ENCODE measurements around the gene LATS1.
"Not testable (repeated sequence)": the region's sequence is repeated elsewhere in the genome, so short reads cannot be mapped to it uniquely, and the experiment has no call there.

LATS1 gene

DNA sequence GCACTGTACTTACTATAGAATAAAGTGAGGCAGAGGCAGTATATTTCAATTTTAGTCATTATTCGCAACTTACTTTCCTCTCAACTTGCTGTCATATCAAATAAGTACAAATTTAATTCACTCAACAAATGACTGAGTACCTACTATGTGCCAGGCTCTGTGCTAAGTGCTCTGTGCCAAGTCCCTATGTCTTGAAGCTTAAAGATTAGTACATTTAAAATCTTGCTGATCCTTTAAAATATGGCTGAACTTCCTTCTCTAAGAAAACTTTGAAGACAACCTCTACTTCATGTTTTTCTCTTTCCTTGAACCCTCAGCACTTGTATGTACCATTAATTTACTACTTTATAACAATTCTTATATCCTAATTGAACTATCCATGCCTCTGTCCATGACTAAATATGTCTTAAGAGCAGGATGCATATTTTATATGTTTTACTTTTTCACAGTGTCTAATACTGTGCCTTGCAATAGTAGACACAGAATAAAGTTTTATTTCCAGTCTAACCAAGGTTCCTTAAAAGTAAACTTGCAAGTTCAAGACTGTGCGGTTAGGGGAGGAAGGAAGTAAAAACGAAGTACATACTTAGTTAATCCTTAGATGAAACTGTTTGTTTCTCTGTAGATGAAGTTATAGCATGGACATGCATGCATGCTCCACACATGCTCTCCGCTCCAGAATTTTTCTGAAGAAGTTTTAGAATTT lies 10.0 kb upstream of the LATS1 start:
- DNase-seq: peak; percentile 84

DNA sequence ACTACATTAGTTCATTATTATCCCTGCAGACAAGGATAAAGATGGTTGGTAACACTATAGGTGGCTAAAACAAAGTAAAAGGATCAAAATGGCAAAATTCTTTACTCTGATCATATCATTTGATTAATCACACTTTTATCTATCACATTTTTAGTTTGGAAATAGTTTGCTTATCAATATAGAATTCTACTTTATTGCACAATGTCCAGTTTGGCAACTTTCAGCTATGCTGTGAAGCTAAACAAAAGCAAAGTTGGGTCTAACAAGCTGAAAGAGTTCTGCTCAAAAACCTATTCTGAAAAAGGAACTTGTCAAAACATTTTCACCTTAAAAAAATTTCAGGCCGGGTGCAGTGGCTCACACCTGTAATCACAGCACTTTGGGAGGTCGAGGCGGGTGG lies 7.9 kb upstream of the LATS1 start:
- no peak for DNase-seq

DNA sequence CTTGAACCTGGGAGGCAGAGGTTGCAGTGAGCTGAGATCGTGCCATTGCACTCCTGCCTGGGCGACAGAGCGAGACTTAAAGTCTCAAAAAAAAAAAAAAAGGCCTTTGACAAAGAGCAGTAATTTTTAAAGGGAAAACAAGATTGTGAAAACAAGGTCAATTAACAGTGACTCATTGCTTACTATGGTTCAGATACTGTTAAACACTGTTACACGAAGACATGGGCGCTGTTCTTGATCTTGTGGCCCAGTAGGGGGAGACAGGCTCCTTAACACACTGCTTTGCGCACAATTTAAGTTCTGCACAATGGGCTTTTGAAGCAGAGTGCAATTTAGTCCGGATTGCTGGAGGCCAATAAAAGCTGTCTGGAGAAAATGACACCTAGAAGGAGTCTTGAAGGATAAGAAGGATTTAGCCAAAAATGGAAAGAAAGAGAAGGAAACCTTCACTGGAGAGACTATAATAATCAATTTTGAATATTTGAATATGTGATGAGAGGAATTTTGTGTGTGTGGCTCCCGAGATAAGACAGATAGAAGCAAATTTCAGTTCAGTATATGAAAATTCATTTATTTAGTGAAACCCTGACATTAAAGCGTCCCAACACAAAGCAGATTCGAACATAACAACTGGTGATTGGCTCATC lies 6.0 kb upstream of the LATS1 start:
- peak; percentile 38 for DNase-seq

DNA sequence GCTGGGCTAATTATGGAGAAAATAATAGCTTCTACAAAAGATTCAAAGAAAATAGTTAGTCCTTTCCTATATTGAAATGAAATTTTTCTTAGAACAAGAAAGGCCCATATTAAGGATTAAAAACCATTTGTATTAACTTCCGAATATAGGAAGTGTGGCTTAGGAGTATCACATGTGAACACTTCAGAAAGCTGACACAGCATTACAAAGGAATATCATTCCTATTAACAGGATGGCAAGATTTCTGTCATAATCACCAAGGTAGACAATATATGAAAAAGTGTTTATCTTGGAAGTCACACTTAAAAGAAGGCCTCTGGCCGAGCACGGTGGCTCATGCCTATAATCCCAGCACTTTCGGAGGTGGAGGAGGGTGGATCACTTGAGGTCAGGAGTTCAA lies 5.4 kb upstream of the LATS1 start:
- DNase-seq: no peak

DNA sequence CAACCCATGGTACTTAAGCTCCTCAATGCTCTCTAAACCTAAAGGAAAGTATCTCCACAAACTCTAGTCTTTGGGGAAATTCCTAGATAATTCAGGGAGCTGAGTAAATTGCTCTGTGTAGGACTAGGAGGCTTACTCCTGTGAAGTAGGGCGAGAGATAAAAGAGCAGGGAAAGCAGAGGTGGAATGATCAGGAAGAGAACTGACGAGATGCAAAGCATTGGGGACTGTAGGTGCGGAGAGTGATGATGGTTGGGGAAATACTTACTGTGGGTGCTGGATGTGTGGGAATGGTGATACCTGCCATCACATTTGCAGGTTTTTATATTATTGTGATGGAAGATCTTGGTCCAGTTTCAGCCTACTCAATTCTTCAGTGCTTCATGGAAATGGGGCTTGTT lies 1.6 kb upstream of the LATS1 start:
- DNase-seq: no peak

DNA sequence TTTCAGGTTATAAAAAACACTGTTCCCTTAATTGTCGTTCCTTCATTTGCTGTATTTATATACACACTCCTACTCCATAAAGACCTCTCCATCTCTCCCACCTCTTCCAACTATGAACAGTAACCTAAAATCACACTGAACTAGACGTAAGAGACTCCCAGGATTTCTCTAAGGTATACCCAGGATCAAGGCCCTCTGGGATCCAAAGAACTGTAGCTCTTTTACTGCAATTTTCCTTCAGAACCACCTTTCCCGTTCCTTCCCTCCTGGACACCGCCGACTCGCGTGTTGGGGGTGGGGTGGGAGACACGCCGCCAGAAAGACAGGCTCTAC lies 680 bp downstream of the LATS1 start:
- DNase-seq: no peak

DNA sequence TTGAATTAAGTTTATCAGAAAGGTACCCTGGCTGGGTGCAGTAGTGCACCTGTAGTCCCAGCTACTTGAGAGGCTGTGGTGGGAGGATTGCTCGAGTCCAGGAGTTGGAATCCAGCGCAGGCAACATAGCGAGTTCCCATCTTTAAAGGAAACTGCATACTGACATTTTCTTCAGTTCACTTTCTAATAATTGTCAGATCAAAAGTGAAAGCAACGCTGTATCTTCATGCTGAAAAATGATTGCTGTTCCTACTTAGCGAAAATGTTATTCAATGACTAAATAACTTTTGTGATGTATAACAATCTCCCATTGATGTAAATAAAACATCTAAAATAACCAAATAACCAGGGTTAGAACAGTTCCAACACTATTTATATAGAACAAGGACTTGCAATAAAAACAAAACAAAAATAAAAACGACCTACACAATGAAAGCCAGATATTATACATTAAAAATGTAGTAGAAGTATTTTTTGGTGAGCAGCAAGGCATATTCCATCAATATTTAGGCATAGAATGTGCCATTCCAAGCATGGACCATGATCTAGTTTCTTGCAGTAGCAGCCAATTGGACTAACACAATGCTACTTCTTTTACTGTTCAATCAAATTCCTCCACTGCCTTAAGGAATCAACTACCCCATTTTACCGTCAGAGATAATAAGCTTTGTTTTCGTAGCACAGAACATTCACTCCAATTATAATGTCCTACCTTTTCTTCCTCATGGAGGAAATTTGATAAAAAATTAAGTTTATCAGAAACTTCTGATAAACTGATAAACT lies 1.5 kb downstream of the LATS1 start:
- no peak for DNase-seq

DNA sequence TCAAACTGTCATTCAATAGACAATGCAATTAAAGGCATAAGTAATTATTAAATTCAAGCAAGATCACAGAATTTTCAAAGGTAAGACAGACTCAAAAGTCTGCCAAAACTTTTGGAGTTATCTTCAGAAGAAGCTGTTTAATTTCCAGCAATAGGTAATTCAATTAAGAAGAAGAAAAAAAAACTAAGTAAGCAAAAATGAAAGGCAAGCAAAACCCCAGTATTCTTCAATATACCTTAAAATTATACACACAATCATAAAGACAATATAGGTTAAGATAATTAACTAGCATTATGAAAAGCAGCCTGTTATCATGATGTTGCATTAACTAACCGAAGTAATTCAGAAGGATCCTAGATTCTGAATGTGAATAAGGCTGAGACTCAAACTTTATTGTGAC lies 3.5 kb downstream of the LATS1 start:
- no peak for DNase-seq

DNA sequence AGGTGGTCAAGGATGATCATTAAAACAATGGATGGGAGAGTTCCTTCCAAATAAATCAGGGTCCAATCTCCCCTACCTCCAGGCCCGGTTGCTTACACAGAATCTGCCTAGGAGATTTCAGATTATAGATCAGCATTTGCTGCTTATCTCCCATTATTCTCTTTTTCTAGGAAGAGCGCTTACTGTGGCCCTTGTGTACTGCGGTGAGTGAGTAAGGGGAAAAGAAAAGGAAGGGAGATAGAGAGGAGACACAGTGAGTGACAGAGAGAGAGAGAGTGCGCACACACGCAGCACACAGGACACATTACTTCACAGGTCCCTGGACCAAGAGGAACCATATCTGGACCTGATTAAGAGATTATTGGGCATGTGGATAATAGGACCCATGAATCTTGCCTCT lies 6.2 kb downstream of the LATS1 start:
- DNase-seq: no peak

DNA sequence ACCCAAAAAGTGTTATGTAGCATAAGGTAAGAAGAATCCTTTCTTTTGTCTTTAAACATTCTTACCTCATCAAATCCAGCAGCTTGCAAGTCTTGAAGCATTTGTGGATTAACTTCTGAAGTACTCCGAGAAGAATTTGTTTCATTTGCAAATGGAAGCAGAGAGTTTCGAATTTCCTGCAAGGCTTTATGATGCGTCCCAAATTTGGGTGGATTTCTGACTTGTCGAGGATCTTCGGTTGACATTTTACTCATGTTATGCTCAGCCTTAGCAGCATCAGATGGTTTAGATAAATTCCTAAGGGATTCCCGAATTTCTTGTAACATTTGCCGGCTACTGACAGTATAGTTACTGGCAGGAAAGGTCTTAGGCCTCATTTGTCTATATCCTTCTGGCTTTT lies 16.2 kb downstream of the LATS1 start:
- DNase-seq: no peak

DNA sequence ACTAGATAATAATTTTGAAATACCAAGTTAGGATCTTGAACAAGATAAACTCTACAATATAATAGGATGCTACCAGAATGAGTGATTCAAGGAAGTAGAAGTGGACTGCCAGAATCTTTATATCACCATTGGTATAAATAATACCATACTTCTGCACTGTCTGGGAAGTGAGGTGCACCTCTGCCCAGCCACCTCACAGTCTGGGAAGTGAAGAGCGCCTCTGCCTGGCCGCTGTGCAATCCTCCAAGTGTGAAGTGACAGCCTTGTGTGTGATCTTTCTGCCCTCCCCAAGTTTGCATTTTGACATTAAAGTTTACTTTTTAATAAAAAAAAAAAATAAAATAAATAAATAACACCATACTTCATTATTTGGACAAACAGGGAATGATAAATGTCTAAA lies 18.8 kb downstream of the LATS1 start:
- no peak for DNase-seq

DNA sequence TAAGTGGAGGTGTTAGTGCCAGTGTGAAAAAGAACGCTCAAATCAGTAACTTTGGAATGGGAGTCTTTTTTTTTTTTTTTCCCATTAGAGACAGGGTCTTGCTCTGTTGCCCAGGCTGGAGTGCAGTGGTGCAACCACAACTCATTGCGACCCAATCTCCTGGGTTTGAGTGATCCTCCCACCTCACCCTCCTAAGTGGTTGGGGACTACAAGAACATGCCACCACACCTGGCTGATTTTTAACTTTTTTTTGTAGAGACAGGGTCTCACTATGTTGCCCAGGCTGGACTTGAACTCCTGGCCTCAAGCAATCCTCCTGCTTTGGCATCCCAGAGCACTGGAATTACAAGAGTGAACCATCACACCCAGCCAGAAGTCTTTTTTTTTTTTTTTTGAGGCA lies 19.7 kb downstream of the LATS1 start:
- no peak for DNase-seq

DNA sequence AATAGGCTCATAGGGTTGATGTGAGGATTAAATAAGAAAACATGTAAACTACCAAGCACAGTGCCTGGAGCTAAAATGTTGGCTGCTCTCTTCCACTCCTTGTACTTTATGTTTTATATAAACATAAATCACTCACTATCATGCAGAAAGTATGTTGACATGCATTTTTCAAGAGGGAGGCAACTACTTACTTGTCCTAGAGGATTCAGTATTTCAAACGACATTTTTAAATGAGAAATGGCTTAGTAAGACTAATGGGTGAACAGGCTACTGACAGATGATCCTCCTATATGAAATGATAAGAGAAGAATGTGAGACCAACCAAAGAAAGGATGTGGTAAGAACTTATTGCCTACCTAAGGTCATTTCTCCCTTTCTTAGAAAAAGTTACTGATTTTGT lies 21.0 kb downstream of the LATS1 start:
- no peak for DNase-seq

DNA sequence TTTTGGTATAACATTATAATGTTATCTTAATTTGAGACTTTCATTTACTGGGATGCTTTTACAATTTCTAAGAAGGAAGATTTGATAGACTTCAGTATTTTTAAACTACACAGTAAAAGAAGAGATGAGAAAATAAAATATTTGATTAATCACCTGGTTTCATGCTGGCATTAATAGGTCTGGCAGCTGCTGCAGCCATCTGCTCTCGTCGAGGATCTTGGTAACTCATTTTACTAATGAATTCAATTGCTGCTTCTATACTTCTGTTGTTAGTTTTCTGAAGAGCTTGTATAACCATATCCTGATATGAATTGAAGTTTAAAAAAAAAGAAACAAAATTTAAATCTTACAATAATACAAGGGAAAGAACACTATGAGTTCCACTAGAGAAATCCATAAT lies 23.0 kb downstream of the LATS1 start:
- no peak for DNase-seq

DNA sequence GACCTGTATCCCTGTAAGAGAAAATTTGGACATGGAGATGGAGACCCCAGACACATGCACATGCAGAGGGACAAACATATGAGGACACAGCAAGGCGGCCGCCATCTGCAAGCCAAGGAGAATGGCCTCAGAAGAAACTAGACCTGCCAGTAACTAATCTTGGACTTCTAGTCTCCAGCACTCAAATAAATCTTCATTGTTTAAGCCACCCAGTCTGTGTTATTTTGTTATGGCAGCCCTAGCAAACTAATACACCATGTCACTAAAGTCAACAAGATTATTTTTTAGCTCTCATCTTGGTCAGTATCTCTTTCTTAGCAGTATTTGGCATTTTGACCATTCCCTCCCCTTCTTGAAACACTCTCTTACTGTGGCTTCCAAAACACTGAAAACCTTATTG lies 26.7 kb downstream of the LATS1 start:
- DNase-seq: no peak

DNA sequence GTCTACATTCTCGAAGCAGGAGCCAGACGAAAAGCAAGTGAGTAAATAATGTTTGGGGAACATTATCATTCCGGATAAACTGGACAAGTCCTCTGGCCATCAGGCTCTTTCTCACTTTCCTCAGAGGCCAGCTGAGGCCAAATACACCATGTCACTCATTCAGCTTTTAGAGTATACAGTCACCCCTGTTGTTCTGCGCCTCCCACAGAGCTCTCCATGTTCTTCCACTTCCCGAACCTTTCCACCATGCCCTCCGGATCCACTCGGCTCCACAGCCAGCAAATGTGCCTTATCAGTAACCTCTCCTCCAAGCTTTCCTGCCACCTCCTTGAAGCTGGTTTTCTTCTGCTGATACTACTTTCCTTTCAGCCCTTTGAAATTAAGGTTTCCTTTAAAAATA lies 31.7 kb downstream of the LATS1 start:
- DNase-seq: no peak

DNA sequence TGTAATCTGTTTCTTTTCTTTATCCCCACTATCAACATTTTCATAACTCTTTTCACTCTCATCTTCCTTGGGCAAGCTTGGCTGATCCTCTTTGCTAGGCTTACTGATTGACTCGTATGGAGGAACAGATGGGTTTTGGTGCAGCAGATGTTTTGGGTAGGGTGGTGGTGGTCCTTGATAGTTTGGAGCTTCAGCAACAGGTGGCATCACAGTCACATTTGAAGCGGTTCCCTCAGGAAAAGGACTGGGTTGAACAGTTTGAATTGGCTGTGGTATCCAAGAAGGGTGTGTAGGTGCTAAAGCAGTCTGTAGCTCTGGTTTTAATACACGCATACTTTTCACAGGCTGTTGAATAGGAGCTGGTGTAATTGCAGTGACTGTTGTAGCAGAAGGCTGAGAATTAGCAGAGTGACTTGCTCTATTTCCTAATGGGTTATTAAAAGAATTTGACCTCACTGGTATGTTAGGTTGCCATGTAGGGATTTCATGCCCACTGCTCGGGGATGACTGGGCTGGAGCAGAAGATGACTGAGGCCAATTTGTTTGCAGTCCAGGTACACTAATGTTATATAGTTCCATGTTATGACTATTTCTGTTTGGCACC lies 34.5 kb downstream of the LATS1 start:
- no peak for DNase-seq

DNA sequence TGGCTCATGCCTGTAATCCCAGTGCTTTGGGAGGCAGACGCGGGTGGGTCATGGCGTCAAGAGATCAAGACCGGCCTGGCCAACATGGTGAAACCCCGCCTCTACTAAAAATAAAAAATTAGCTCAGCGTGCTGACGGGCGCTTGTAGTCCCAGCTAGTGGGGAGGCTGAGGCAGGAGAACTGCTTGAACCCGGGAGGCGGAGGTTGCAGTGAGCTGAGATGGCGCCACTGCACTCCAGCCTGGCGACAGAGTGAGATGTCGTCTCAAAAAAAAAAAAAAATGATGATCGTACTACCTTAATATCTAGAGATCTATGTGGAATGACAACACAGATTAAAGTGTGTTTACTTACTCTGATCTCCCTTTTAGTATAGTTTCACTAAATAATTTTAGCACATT lies 36.1 kb downstream of the LATS1 start:
- not testable (repeated sequence) for DNase-seq

DNA sequence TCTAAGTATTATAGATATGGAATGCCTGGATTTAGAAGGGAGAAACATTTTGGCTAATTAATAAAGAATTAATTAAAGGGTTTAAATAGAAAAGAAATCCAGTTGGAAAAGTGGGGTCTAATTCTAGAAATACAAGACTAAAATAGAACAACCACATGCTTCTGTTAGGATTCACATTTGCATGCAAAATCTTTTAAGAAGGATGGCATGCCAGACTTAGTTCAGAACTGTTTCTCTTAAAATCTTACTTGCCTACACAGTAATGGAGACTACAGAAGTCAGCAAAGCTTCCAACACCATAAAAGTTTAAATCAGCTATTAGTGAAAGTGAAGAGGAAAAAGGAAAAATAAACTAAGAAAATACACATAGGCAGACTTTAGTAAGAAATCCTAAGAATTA lies 36.7 kb downstream of the LATS1 start:
- no peak for DNase-seq

DNA sequence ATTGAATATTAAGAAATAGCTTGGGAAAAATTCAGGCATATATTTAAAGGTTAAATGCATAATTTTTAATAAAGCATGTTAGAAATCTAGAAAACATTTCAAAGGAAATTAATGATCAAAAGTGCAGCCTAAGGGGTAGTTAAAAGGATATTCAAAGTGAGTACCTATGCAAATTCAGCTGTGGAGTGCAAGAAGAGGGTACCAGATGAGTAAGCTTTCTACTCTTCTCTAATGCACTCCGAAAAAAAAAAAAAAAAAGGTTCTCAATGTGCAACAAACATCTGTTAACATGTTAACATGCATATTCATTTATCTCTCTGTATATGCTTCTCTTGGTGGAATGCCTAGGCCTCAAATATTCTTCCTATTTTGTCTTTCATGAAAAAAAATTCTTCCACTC lies 37.4 kb downstream of the LATS1 start:
- no peak for DNase-seq

DNA sequence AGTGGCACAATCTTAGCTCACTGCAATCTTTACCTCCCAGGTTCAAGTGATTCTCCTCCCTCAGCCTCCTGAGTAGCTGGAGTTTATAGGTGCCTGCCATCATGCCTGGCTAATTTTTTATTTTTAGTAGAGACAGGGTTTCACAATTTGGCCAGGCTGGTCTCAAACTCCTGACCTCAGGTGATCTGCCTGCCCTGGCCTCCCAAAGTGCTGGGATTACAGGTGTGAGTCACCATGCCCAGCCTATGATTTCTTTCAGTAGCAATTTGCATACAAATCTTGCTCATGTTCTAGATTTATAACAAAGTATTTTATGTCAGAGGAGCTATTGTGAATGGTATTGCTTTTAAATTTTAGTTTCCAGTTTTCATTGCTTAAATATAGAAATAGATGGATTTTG lies 45.6 kb downstream of the LATS1 start:
- DNase-seq: not testable (repeated sequence)

DNA sequence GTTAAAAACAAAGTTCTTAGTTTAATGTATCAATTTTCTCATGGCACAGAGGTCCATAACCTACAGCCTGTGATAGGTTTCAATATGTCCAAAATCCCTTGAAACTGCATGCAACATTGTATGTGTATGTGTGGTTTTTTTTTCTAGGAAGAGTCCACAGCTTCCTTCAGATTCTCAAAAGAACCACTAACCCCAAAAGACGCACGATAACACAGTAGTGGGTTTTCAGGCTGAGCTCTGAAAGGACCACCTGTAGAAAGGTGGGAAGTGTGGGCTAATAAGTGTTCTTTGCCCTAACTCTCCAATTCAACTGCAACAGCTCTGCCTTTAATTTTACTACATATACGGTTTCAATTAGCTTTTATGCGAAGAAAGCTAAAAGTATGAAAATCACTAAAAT lies 57.9 kb downstream of the LATS1 start:
- DNase-seq: no peak

DNA sequence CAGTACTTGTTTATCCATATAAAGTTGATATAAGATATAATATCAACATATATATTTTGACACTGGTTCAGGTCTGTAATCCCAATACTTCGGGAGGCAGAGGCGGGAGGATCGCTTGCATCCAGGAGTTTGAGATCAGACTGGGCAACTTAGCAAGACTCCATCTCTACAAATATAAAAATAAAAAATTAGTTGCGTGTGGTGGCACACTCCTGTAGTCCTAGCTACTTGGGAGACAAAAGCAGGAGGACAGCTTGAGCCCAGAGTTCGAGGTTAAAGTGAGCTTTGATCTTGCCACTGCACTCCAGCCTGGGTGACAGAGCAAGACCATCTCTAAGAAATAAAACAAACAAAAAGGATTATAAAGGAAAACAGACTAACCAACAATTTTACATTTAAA lies 60.5 kb downstream of the LATS1 start:
- no peak for DNase-seq

DNA sequence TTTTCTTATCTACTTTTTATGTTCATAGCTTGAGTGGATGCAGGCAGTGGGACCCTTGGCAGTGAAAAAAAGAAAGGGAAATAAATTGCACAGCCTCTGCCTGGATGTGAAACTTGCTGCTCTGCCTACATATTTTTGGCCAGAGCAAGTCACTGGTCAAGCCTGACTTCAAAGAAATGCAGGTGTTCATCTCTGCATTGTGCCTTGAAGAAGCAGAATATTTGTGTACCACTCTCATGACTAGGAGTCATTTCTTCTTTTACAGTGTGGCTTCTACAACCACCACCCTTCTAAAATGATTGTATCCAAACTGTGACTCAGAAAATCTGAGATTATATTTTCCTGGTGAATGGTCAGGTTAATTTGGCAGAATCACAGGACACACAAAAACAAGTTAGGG lies 66.8 kb downstream of the LATS1 start:
- DNase-seq: no peak
